Trophoblast cell (in vitro differentiated cells and primary cell): Measurements from ENCODE around the gene RASAL2.

Source experiments
- DNase-seq, 2 donors: peaks; one replicate each; pipeline ENCODE4 v3.0.0-alpha.2; 2016
- H2AFZ ChIP-seq: 2 replicates; pipeline ENCODE4 v1.6.1; 2013; ENCODE audit warnings: low read length, moderate library complexity, mild to moderate bottlenecking; ENCODE audit not compliant: insufficient read depth, poor library complexity
- H2AK5ac ChIP-seq: 2 replicates; pipeline ENCODE4 v1.6.1; 2013; ENCODE audit warnings: mild to moderate bottlenecking, low read length
- H2BK120ac ChIP-seq: 2 replicates; pipeline ENCODE4 v1.6.1; 2013; ENCODE audit warnings: low read length, mild to moderate bottlenecking, moderate library complexity; ENCODE audit not compliant: insufficient read depth, poor library complexity
- H2BK12ac ChIP-seq: 2 replicates; pipeline ENCODE4 v1.6.1; 2013; ENCODE audit warnings: mild to moderate bottlenecking, low read length, moderate library complexity
- H2BK5ac ChIP-seq: 2 replicates; pipeline ENCODE4 v1.6.1; 2013; ENCODE audit warnings: low read length, low read depth, moderate library complexity, mild to moderate bottlenecking; ENCODE audit not compliant: poor library complexity
- H3K14ac ChIP-seq: 2 replicates; pipeline ENCODE4 v1.6.1; 2013; ENCODE audit warnings: mild to moderate bottlenecking, low read length
- H3K18ac ChIP-seq: 2 replicates; pipeline ENCODE4 v1.6.1; 2013; ENCODE audit warnings: mild to moderate bottlenecking, low read length
- H3K23ac ChIP-seq: 2 replicates; pipeline ENCODE4 v1.6.1; 2013; ENCODE audit warnings: low read length
- H3K27ac ChIP-seq: 2 replicates; pipeline ENCODE4 v1.5.1; 2013; ENCODE audit warnings: low read depth, mild to moderate bottlenecking, inconsistent platforms, low read length, moderate library complexity
- H3K27me3 ChIP-seq: 2 replicates; pipeline ENCODE4 v1.6.1; 2013; ENCODE audit warnings: inconsistent platforms, mild to moderate bottlenecking, low read length, moderate library complexity; ENCODE audit not compliant: insufficient read depth
- H3K36me3 ChIP-seq, 2 experiments: 1 replicate in 1 of 2; 2 replicates in 1 of 2; pipeline ENCODE4 v1.6.1; 2013; ENCODE audit warnings: low read length in 2 of 2, mild to moderate bottlenecking in 2 of 2, moderate library complexity in 1 of 2; ENCODE audit not compliant: insufficient read depth in 2 of 2, control insufficient read depth in 1 of 2
- H3K4ac ChIP-seq: 2 replicates; pipeline ENCODE4 v1.6.1; 2013; ENCODE audit warnings: low read depth, mild to moderate bottlenecking, low read length, moderate library complexity
- H3K4me1 ChIP-seq, 2 experiments: 1 replicate in 1 of 2; 2 replicates in 1 of 2; pipeline ENCODE4 v1.6.1; 2013; ENCODE audit warnings: low read length in 2 of 2, mild to moderate bottlenecking in 2 of 2, moderate library complexity in 1 of 2; ENCODE audit not compliant: insufficient read depth in 2 of 2, control insufficient read depth in 1 of 2
- H3K4me2 ChIP-seq: 2 replicates; pipeline ENCODE4 v1.6.1; 2013; ENCODE audit warnings: inconsistent platforms, mild to moderate bottlenecking, low read length, moderate library complexity
- H3K4me3 ChIP-seq: 2 replicates; pipeline ENCODE4 v1.5.1; 2013; ENCODE audit warnings: mild to moderate bottlenecking, low read depth, low read length, inconsistent platforms
- H3K79me1 ChIP-seq: one replicate; pipeline ENCODE4 v1.6.1; 2013; ENCODE audit warnings: low read length
- H3K79me2 ChIP-seq: 2 replicates; pipeline ENCODE4 v1.6.1; 2013; ENCODE audit warnings: low read length, mild to moderate bottlenecking; ENCODE audit not compliant: control insufficient read depth, insufficient read depth, poor library complexity
- H3K9ac ChIP-seq: 2 replicates; pipeline ENCODE4 v1.6.1; 2013; ENCODE audit warnings: mild to moderate bottlenecking, low read length
- H3K9me3 ChIP-seq: 2 replicates; pipeline ENCODE4 v1.6.1; 2013; ENCODE audit warnings: low read depth, mild to moderate bottlenecking, control low read depth, inconsistent platforms, low read length; ENCODE audit not compliant: insufficient read depth
- H4K12ac ChIP-seq: 2 replicates; pipeline ENCODE4 v1.6.1; 2013; ENCODE audit warnings: low read depth, mild to moderate bottlenecking, low read length, moderate library complexity
- H4K8ac ChIP-seq: 2 replicates; pipeline ENCODE4 v1.6.1; 2013; ENCODE audit warnings: low read depth, mild to moderate bottlenecking, low read length, moderate library complexity
- H4K91ac ChIP-seq: one replicate; pipeline ENCODE4 v1.6.1; 2013; ENCODE audit warnings: low read depth, mild to moderate bottlenecking, low read length, moderate library complexity
- WGBS: extraction: QIAGEN DNeasy Blood & Tissue Kit; methylation state at CpG from one replicate; pipeline ENCODE4 v1.1.7; 2013; ENCODE audit warnings: missing lambda C conversion rate; ENCODE audit not compliant: insufficient read length, insufficient coverage; ENCODE audit errors: extremely low coverage; 5-methylcytosine and 5-hydroxymethylcytosine counted together

Gene RASAL2

DNA sequence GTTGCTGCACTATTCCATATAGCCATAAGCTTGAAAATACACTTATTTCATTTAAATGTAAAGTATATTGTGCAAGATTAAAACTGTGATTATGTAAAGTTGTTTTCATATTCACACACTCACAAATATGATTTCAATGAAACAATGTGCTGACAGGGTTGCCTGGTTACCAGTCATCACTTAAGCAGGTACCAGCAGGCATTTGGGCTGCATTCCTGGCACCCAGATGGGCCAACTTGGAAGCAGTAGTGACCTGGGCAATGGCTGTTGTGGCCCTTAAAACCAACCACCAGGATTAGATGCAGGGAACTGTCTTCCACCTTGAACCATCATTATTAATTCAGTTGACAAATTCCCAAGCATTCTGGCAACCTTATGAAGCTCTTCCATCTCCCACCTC, 45.0 kb upstream of the RASAL2 start:
- no peaks in the 10 kb centered on the region for H3K79me1 ChIP-seq
- H3K27me3 ChIP-seq: no peaks in the 10 kb centered on the region
- no peak overlapping the region for H4K8ac ChIP-seq
- no peak overlapping the region for H2BK120ac ChIP-seq
- no peak overlapping the region for H3K4me3 ChIP-seq
- H2AK5ac ChIP-seq: no peak overlapping the region
- H3K79me2 ChIP-seq: no peaks in the 10 kb centered on the region
- peak; percentile 18 to 55 for DNase-seq
- H3K4ac ChIP-seq: no peak overlapping the region
- no peaks in the 10 kb centered on the region for H3K4me1 ChIP-seq
- H4K91ac ChIP-seq: no peak overlapping the region
- no peak overlapping the region for H2BK5ac ChIP-seq
- H3K27ac ChIP-seq: no peak overlapping the region
- no peak overlapping the region for H3K23ac ChIP-seq
- no peak overlapping the region for H2AFZ ChIP-seq
- H3K4me2 ChIP-seq: no peak overlapping the region
- H3K9ac ChIP-seq: no peak overlapping the region
- H4K12ac ChIP-seq: no peak overlapping the region
- H3K36me3 ChIP-seq: no peaks in the 10 kb centered on the region
- H3K14ac ChIP-seq: no peak overlapping the region
- no peaks in the 10 kb centered on the region for H3K9me3 ChIP-seq
- no peak overlapping the region for H3K18ac ChIP-seq
- no peak overlapping the region for H2BK12ac ChIP-seq

GRCh38 chr1:178050084-178050483, 43.8 kb upstream of the RASAL2 start:
- no peaks in the 10 kb centered on the region for H3K79me1 ChIP-seq
- no peak overlapping the region for H3K23ac ChIP-seq
- no peaks in the 10 kb centered on the region for H3K4me1 ChIP-seq
- no peak overlapping the region for H4K8ac ChIP-seq
- no peak overlapping the region for H2AFZ ChIP-seq
- WGBS: no CpG with 5 or more reads among the region's 6 CpGs
- H3K27ac ChIP-seq: no peak overlapping the region
- no peak overlapping the region for H4K12ac ChIP-seq
- no peaks in the 10 kb centered on the region for H3K79me2 ChIP-seq
- no peak overlapping the region for H3K18ac ChIP-seq
- no peak overlapping the region for H2BK120ac ChIP-seq
- no peak overlapping the region for H4K91ac ChIP-seq
- H3K4ac ChIP-seq: no peak overlapping the region
- H3K9ac ChIP-seq: no peak overlapping the region
- no peaks in the 10 kb centered on the region for H3K9me3 ChIP-seq
- no peaks in the 10 kb centered on the region for H3K27me3 ChIP-seq
- H3K4me3 ChIP-seq: no peak overlapping the region
- H2BK12ac ChIP-seq: no peak overlapping the region
- no peak overlapping the region for H3K4me2 ChIP-seq
- no peak for DNase-seq
- H3K14ac ChIP-seq: no peak overlapping the region
- peak overlapping the region; percentile 29 for H2AK5ac ChIP-seq
- no peak overlapping the region for H2BK5ac ChIP-seq
- no peaks in the 10 kb centered on the region for H3K36me3 ChIP-seq

- Histone ChIP-seq H4K8ac (no peak overlapping the region), H2BK5ac (no peak overlapping the region), H2AK5ac (no peak overlapping the region), H3K36me3 (no peaks in the 10 kb centered on the region), H3K23ac (no peak overlapping the region), H2BK120ac (no peak overlapping the region), H3K4me2 (no peak overlapping the region), H3K27me3 (no peaks in the 10 kb centered on the region), H3K79me1 (no peaks in the 10 kb centered on the region), H3K9ac (no peak overlapping the region), H3K9me3 (no peaks in the 10 kb centered on the region), H4K12ac (no peak overlapping the region), H2BK12ac (no peak overlapping the region), H3K4me1 (no peaks in the 10 kb centered on the region), H3K27ac (no peak overlapping the region), H4K91ac (no peak overlapping the region), H3K4ac (no peak overlapping the region), H2AFZ (no peak overlapping the region), H3K4me3 (no peak overlapping the region), H3K18ac (no peak overlapping the region), H3K14ac (no peak overlapping the region), H3K79me2 (no peaks in the 10 kb centered on the region)
- DNase-seq: no peak
- no CpG with 5 or more reads among the region's 3 CpGs for WGBS
Observed at GRCh38 chr1:178051071-178051470, 42.8 kb upstream of the RASAL2 start.

- Histone ChIP-seq H3K36me3 (no peaks in the 10 kb centered on the region), H3K79me1 (peaks cover 2% of the 10 kb centered on the region)
Observed at GRCh38 chr1:178052650-178053461, 41.0 kb upstream of the RASAL2 start.

More at GRCh38 chr1:178052650-178053461, 41.0 kb upstream of the RASAL2 start:
- no CpG with 5 or more reads among the region's 10 CpGs for WGBS
- H2BK5ac ChIP-seq: no peak overlapping the region
- H4K8ac ChIP-seq: peak overlapping the region; percentile 7
- no peaks in the 10 kb centered on the region for H3K79me2 ChIP-seq
- DNase-seq: no peak
- no peak overlapping the region for H3K4me2 ChIP-seq
- H3K18ac ChIP-seq: no peak overlapping the region
- H4K12ac ChIP-seq: no peak overlapping the region
- peaks cover 0 to 2% of the 10 kb centered on the region in 2 experiments for H3K4me1 ChIP-seq
- H3K23ac ChIP-seq: no peak overlapping the region
- no peak overlapping the region for H3K4ac ChIP-seq
- H3K9ac ChIP-seq: no peak overlapping the region
- no peak overlapping the region for H3K14ac ChIP-seq
- no peak overlapping the region for H4K91ac ChIP-seq
- H2AK5ac ChIP-seq: no peak overlapping the region
- no peak overlapping the region for H2BK12ac ChIP-seq
- no peak overlapping the region for H3K4me3 ChIP-seq
- H3K27ac ChIP-seq: no peak overlapping the region
- no peaks in the 10 kb centered on the region for H3K27me3 ChIP-seq
- H2BK120ac ChIP-seq: no peak overlapping the region
- no peak overlapping the region for H2AFZ ChIP-seq
- H3K9me3 ChIP-seq: no peaks in the 10 kb centered on the region
